GM19372 (cell line): ENCODE results near the gene RGS1.

Experiments
- ATAC-seq: cut with Tn5 transposase; IDR thresholded peaks from one replicate; pipeline ENCODE4 v1.9.1; 2021; ENCODE audit warnings: mild to moderate bottlenecking, low read depth, moderate library complexity; ENCODE audit not compliant: unreplicated experiment

RGS1 gene

DNA sequence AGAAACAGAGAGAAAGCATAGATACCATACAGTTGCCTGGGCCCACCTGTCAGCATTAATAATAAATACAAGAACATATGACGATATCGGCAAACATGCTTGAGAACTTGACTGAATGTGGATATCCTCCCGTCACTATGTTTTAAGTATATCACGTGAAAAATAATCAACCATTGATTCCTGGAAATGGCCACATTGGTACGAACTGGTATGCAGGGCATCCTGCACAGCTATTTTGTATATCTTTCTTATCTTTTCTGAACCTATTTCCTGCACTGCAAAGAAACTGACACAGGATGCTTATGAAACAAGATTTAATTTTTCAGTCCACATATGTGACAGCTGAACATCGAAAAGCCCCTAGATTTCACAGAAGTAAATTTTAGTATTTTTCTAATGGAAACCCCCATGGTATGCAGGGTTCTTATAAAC, 22.8 kb upstream of the RGS1 start:
- peak; percentile 26 for ATAC-seq

DNA sequence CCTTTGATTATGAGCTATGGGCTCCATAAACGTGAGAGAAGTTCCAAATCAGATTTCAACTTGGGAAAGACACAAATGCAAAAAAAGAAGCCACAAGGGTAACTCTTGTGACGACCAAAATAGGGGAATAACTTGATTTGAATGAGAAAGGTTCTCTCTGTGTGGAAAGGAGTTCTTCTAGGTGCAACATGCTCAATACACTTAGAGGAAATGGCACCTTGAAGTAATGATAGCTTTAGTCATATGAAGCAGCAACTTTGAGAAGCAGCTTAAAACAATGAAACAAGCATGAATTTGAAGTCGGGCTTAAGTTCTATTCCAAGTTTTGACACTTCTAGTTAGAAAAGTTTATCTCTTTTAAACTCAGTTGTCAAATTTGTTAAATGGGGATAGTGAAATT, 21.8 kb upstream of the RGS1 start:
- no peak for ATAC-seq

DNA sequence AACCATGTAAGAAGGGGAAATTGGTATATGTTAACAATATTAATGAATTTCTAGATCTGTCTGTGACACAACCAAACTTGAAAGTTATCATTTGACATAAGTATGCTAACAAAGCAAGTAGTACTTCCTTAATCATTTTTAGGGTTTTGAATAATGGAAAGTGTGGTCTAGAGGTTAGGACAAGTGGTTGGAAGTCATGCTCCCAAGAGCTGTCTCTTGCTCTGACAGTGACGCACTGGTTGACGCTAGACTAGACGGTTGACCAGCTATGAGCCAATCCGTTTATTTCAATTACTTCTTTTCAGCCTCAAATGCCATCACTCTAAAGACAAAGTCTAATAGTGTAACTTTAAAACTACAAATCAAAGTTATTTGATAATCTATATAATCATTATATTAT, 20.7 kb upstream of the RGS1 start:
- no peak for ATAC-seq

DNA sequence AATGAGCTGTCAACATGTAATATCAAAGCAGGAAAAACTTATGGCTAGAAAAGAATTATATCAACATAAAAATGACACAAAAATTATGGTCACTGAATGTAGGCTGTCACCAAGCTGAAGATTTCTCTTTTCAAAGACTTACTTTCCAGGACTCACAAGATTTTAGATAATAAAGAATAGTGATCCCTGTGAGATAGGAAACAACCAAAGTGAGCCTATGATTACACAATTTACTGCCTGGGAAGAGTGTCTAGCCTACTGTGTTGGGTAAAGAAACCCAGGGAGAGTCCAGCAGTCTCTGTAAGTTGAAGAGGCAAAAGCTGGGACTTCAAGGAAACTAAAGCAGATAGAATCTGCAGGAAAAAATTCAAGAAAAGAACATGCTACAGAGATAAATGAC, 20.2 kb upstream of the RGS1 start:
- ATAC-seq = no peak

DNA sequence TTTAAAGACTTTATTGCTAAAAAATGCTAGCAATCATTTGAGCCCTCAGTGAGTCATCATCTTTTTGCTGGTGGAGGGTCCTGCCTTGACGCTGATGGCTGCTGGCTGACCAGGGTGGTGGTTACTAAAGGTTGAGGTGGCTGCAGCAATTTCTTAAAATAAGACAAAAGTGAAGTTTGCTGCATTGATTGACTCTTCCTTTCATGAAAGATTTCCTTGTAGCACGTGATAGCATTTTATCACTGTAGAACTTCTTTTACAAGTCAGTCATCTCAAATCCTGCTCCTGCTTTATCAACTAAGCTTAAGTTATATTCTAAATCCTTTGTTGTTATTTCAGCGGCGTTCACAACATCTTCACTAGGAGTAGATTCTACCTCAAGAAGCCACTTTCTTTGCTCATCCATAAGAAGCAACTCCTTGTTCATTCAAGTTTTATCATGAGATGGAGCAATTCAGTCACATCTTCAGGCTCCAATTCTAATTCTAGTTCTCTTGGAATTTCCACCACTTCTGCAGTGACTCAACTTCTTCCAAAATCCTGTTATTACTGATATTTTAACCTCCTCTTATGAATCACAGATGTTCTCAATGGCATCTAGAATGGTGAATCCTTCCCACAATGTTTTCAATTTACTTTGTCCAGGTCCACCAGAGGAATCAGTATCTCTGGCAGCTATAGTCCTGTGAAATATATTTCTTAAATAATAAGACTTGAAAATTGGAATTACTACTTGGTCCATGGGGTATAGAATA, 17.6 kb upstream of the RGS1 start:
- no peak for ATAC-seq

DNA sequence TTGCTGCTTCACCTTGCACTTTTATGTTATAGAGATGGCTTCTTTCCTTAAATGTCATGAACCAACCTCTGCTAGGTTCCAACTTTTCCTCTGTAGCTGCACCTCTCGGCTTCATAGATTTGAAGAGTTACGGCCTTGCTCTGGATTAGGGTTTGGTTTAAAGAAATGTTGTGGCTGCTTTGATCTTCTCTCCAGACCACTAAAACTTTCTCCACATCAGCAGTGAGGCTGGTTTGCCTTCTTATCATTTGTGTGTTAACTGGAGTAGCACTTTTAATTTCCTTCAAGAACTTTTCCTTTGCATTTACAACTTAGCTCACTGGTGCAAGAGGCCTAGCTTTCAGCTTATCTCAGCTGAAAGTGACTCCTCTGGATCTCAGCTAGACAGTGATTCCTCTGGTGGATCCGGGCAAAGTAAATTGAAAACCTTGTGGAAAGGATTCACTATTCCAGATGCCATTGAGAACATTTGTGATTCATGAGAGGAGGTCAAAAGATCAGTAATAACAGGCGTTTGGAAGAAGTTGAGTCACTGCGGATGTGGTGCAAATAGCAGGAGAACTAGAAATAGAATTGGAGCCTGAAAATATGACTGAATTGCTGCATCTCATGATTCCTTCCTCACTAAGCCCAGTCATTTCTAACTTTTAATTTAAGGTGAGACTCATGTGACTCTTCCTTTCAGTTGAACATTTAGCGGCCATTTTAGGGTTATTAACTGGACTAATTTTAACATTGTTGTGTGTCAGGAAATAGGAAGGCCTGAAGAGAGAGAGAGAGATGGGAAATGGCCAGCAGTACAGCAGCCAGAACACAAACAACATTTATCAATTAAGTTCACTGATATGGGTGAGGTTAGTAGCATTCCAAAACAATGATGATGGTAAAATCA, 16.2 kb upstream of the RGS1 start:
- ATAC-seq = peak; percentile 58

DNA sequence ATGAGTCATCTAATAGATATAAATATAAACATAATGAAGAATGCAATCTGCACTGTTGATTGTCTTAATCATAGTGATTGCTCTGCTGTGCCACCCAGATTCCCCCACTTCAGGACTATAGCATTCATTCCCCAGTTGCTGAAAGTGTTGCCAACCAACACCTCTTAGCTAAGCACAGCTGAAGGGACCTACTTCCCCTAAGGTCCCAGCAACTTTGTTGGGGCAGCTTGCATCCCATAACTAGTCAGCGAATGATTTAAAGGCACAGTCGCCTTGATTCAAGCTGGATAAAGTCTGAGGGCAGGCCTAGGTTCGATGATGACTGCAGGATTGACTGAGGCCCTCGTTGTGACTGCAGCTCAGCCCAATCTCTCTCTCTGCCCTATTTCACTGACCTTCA, 14.3 kb upstream of the RGS1 start:
- no peak for ATAC-seq

DNA sequence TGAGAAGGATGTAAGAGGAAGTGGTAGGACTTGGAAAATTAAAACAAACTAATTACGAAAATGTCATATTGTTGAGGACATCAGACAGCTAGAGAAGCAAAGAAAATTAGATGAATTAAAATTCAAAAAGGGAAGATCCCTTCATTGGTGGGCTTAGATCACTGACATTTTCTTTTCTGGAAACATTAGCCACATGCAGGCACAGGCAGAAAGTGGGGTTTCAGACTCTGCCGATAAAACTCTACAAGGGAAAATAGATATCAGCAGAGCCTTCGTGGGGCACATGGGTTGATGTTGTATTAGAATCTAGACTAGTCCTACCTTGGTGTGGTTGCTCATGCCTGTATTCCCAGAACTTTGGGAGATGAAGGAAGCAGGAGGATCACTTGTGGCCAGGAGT, 12.4 kb upstream of the RGS1 start:
- ATAC-seq = no peak

DNA sequence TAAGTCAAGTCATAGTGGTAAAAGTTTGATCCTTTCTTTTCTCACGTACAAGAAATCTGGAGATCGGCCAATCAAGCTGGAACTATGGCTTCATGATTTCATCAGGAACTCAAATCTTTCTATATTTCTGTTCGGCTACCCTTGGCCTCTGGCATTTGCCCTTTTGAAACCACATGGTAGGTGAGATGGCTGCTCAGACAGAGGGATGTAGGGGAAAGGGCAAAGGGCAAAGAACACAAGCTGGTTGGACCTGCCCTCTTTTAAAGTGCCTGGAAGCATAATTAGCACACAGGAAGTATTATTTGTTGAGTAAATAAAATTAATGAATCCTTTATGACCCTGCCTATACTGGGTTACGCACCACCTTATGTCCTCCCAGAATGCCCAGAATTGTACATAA, 11.5 kb upstream of the RGS1 start:
- no peak for ATAC-seq

DNA sequence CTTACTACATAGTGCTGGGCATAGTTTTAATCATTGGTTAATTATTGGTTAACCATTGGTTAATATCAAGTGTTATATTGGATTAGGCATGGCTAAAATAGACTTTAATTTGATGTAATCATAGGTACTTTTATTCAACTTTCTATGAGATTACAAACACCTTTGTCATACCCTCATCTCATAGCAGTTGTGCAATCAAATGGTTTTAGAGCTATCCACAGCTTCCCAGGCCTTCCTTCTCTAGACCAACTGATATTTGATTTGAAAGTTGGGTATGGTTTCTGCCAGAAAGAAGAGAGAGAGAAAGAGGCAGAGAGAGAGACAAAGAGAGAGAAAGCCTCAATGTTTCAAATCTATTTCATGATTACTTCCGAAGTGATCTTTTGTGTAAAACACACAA, 9.6 kb upstream of the RGS1 start:
- no peak for ATAC-seq

DNA sequence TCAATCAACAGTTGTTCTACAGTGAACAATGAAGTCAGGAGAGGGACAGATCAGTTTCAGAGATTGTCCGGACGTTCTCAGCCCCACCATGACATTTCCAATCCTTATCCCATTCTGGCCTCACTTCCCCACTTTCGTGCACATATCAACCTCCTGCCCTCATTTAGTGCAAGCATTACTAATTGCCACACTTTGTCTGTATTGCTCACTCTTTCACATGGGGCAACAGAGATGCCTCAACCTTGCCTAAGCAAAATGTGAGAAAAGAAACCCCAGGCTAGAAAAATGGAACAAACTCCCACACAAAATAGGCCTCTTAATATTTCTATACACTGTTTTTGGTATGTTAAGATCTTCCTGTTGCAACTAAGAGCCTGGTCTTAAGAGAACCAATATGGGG, 8.9 kb upstream of the RGS1 start:
- ATAC-seq = peak; percentile 58

DNA sequence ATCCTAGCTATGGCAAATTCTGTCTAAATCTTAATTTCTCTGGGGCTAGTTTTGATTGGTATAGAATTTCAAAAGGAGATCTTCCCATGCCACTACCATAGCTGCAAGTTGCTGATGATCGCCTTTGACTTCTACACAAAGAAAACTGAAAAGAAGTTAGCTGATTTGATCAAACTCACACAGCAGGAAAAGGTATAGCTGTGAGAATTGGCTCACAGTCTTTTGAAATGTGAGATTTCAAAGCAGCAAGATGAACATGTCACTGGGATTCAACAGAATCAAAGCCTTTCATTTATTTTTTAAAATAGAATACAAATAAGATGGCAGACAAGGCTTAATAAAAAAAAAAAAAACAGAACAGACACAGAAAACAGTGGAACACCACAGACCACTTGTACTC, 7.5 kb upstream of the RGS1 start:
- ATAC-seq = no peak

DNA sequence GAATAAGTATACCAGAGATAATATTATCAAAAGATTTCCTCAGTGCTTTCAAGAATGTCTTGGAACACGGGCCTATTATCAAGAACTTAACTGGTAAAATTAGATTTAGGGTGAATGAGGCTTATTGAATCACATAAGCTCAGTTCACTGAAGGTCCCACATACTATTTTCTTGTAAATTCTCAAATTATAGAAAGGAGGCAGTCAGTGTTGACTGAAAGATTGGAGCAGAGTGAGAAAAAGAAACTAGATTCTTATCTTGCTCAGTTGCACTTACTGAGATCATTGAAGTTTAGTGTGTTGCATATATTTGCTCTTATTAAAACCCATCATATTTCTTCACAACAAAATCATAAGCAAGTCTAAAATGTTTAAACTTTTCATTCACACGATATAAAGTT, 3.9 kb upstream of the RGS1 start:
- ATAC-seq = no peak

DNA sequence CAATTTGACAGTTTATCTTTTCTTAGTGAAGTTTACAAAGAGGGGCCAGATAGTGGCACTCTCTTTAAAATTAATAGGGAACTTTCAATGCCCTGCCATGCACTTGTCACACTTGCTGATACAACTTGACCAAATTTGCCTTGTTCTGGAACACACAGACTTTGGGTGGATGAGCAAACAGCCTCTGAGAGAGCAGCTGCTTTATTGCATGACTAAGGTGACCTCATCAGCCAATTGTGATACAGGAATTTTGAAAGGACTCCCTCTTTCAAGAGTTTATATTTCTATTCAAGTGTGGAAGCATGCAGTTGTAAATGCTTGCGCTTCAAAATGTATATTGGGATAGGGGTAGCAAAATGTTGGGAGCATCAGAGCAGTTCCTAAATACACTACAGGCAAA, 2.1 kb upstream of the RGS1 start:
- ATAC-seq = no peak

DNA sequence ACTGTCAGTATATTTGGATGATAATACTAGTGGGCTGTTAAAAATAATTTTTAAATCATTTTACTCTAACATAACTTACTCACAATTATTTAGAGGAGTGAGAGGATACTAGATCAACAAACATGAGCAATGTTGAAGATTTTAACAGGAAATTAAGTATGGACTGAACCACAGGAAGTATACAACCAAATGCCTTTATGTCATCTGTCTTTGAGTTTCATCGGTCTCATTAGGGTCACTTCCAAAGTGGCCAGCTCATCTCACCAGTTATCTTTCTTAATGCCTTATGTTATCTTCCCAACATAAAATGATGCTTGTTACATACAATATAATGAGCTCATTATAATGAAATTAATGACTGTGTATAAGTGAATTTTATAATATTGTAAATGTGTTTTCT, 1.5 kb upstream of the RGS1 start:
- ATAC-seq = no peak

DNA sequence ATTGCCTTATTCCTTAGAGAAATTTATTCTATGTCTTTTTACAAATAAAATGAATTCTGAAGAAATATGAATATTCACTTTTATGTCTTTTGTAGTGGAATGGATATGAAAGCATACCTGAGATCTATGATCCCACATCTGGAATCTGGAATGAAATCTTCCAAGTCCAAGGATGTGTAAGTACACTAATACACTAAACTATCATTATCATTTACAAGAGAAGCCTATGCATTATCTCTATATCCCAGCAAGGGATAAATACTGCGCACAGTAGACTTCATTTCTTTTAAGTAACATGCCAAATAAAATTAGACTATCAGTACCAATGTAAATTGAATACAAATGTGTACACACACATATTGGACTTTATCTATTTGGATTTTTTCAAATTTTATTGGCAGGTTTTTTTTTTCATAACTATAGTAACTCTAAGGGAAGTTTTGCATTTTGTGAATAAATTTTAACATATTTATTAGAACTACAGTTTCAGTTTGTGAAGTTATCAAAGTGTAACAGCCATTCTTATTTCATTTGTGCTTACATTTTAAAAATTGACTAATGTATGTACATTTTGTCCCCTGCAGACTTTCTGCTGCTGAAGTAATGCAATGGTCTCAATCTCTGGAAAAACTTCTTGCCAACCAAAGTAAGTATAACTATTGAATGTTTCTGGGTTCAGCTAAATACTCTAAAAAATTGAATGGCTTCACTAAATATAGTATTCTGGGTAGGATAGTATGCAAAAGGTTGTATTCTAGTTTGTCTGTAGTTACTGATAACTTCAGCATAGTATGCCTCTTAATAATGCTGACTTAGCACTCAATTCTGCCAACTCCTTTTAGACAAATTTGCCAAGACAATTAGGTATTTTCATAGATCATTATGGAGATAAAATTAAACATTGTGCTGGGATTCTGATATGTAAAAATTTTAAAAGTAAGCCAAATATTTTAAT, 894 bp downstream of the RGS1 start:
- ATAC-seq = no peak

DNA sequence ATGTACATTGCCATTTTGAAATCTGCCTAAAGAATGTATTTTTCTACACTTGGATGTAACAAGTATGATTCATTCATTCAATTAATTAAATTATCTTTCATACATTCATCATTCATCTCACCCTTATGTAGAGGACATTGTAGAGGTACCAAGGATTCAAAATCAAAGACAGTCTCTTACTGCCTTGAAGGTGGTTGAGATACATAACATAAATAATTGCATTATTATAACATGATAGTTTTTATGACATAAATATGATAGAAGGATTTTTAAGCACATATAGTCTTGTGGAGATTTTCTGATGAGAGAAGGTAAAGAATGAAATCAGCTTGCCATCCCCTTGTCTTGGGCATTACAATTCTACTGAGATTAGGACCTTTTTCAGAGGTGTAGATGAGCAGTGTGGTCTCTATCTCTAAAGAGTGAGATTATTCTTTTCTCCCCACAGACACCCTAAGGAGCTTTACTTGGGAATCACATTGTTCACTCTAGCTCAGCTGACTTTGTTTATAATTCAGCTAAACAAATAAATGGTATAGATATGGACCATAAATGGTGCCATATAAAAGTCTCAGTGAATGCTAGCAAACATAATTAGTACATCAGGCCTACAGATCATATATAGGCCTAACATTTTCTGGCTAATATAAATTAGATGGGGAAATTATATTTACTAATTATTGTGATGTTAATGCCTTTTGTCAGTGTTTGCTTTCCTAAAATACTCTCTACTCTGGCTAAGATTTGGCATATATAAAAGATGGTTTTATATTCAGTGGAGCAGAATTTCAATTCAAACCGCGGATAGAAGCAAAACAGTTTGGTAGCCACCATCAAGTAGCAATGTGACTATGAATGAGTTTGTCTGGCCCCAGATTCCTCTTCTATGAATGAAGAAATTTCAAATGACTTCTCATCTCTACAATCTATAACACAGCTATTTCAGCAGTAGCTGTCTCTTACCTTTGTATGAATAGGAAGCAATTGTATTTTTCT, 1.9 kb downstream of the RGS1 start:
- ATAC-seq = no peak

DNA sequence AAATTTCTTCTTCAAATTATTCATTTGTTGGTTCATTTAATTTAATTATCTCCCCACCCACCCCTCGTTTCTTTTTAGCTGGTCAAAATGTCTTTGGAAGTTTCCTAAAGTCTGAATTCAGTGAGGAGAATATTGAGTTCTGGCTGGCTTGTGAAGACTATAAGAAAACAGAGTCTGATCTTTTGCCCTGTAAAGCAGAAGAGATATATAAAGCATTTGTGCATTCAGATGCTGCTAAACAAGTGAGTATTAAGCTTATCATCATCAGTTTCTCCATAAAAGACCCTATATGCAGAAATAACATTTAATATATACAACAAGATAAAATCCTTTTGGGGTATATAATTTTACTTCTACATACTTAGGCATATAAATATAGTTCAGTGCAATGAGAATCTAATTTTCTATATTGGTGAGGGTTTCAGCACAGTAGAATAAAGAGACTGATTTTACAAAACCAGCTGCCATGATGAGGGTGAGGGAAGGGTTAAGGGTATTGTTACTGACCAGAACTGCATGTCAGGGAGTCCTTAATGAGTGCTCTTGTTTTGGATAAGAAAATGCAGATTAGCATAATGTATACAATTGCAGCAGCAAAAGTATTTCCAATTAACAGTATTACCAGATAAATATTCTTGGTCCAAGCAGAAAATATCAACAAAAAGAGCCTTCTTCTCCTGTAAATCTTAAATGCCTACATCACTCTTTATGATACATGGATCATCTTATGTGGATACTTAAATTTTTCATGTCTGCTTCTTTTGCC, 2.8 kb downstream of the RGS1 start:
- ATAC-seq = no peak
